Activated B cell treated with CpG ODN at 0.5 μM for 24 hours (primary cell): ENCODE data around the gene VPS35L. TPM values are rescaled to one million over a fixed set of nuclear protein-coding genes. Genes with fewer than 3 reads are reported as not detected.

ENCODE experiments used
- ATAC-seq: fragments of 200-7000 bp; cut with Tn5 transposase; one replicate; pipeline ENCODE4 v1.10.0; 2021; ENCODE audit warnings: low read depth, mild to moderate bottlenecking, moderate library complexity
- CTCF ChIA-PET: fragments of 350-600 bp; sonication (Branson Sonifier 250); formaldehyde crosslinking; loops from one replicate; lab custom pipeline; 2021; ENCODE audit warnings: antibody characterized with exemption; lab: Charles Lee
- POLR2A ChIA-PET: fragments of 350-600 bp; sonication (Branson Sonifier 250); formaldehyde crosslinking; loops from one replicate; lab custom pipeline; 2021; ENCODE audit warnings: antibody characterized with exemption; lab: Charles Lee
- DNase-seq: peaks from one replicate; pipeline ENCODE4 v3.0.0; 2022
- H3K27ac Mint-ChIP-seq: one replicate; pipeline ENCODE4 v1.8.0; 2020; ENCODE audit warnings: mixed read lengths
- H3K27me3 Mint-ChIP-seq: one replicate; pipeline ENCODE4 v1.8.0; 2021; ENCODE audit warnings: mixed read lengths
- H3K36me3 Mint-ChIP-seq: one replicate; pipeline ENCODE4 v1.8.0; 2021; ENCODE audit warnings: low read depth, mixed read lengths
- H3K4me1 Mint-ChIP-seq: one replicate; pipeline ENCODE4 v1.8.0; 2021; ENCODE audit warnings: mixed read lengths
- H3K4me3 Mint-ChIP-seq: one replicate; pipeline ENCODE4 v1.8.0; 2020; ENCODE audit warnings: mild to moderate bottlenecking, mixed read lengths
- H3K9me3 Mint-ChIP-seq: one replicate; pipeline ENCODE4 v1.8.0; 2020; ENCODE audit warnings: mixed read lengths
- intact Hi-C: fragments of 100-400 bp; cut with micrococcal nuclease; formaldehyde crosslinking; loops from one replicate; pipeline ENCODE4 v1.15.1; 2024
- total RNA-seq: library from RNA; stranded (reverse); gene quantifications from 2 replicates; pipeline ENCODE4 v1.2.3, GENCODE V29; 2022
- TF ChIP-seq, protein P1 (sequence below): fragments of 200-600 bp; IDR thresholded peaks from one replicate; pipeline ENCODE4 v1.8.0; 2022; ENCODE audit warnings: antibody characterized with exemption, mild to moderate bottlenecking

Gene VPS35L
- total RNA-seq, 1 donor from 2014 or later: 66.0 TPM

DNA sequence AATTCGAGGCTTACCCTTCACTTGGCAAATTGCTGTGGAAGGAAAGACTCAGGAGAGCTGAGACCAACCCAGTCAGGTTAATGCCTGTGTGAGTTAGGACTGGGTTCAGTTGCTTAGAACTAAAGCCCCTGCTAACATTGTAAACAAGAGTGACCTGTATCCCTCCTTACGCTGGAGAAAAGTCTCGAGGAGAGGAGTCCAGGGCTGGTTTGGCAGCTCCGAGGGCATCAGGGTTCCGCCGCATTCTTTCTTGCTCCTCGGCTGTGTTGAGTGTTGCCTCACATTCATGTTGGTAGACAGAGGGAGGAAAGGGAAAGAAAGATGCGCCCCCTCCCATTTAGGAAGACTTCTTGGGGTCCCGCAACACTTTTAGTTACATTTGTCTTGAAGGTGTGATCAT lies 18.5 kb downstream of the VPS35L start:
- Mint-ChIP-seq H3K36me3 (peaks cover 76% of the 10 kb centered on the region), H3K9me3 (peaks cover 2% of the 10 kb centered on the region), H3K27ac (no peak overlapping the region), H3K4me3 (no peak overlapping the region), H3K27me3 (no peaks in the 10 kb centered on the region), H3K4me1 (no peaks in the 10 kb centered on the region)
- ChIA-PET POLR2A (no interaction called here), CTCF (no interaction called here)
- intact Hi-C loops: no loop called here
- no peak for DNase-seq
- ATAC-seq: no peak
- TF ChIP-seq, protein P1, sequence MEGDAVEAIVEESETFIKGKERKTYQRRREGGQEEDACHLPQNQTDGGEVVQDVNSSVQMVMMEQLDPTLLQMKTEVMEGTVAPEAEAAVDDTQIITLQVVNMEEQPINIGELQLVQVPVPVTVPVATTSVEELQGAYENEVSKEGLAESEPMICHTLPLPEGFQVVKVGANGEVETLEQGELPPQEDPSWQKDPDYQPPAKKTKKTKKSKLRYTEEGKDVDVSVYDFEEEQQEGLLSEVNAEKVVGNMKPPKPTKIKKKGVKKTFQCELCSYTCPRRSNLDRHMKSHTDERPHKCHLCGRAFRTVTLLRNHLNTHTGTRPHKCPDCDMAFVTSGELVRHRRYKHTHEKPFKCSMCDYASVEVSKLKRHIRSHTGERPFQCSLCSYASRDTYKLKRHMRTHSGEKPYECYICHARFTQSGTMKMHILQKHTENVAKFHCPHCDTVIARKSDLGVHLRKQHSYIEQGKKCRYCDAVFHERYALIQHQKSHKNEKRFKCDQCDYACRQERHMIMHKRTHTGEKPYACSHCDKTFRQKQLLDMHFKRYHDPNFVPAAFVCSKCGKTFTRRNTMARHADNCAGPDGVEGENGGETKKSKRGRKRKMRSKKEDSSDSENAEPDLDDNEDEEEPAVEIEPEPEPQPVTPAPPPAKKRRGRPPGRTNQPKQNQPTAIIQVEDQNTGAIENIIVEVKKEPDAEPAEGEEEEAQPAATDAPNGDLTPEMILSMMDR: no peak

GRCh38 chr16:19574615-19575014 lies 19.1 kb downstream of the VPS35L start:
- TF ChIP-seq, protein P1: no peak
- POLR2A ChIA-PET: no interaction called here
- DNase-seq: no peak
- Mint-ChIP-seq H3K9me3 (peaks cover 2% of the 10 kb centered on the region), H3K4me3 (no peak overlapping the region), H3K36me3 (peaks cover 75% of the 10 kb centered on the region), H3K27ac (no peak overlapping the region), H3K27me3 (no peaks in the 10 kb centered on the region), H3K4me1 (no peaks in the 10 kb centered on the region)
- CTCF ChIA-PET: no interaction called here
- no peak for ATAC-seq
- intact Hi-C loops: no loop called here

DNA sequence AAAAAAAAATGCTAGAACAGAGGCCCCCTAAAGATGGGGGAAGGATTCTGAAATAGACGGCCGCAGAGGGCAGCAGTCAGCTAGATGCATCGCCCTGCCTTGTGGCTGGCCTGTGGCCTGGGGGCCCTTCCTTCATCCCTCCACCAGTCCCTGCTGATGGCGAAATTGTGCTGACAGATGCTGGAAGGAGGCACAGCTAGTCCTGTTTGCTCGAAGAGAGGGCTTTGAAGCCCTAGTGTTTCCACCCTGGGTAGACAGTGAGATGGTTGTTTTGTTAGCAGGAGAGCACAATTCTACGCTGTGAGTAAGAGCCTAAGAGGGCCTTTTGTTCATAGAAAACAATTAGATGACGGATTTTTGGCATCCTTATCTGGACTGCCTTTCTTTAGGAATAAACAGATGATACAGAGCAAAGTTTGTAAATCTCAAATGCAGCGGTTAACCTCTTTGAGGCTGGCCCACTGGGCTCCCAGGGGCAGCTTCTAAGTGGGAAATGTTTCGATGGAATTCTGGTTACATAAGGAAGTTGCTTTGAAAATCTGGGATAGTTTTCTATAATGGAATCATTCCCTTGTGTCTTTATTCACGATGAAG lies 23.0 kb downstream of the VPS35L start:
- TF ChIP-seq, protein P1: no peak
- H3K9me3 Mint-ChIP-seq: peaks cover 11% of the 10 kb centered on the region
- ChIA-PET POLR2A (no interaction called here), CTCF (no interaction called here)
- no peaks in the 10 kb centered on the region for H3K4me1 Mint-ChIP-seq
- H3K27ac Mint-ChIP-seq: no peak overlapping the region
- no peak overlapping the region for H3K4me3 Mint-ChIP-seq
- H3K27me3 Mint-ChIP-seq: no peaks in the 10 kb centered on the region
- ATAC-seq: no peak
- intact Hi-C loops: no loop called here
- H3K36me3 Mint-ChIP-seq: peaks cover 87% of the 10 kb centered on the region
- no peak for DNase-seq

GRCh38 chr16:19582050-19582831 lies 26.7 kb downstream of the VPS35L start:
- DNase-seq (no peak), ATAC-seq (no peak)
- CTCF ChIA-PET: no interaction called here
- Mint-ChIP-seq H3K4me1 (peaks cover 9% of the 10 kb centered on the region), H3K27ac (no peak overlapping the region), H3K27me3 (no peaks in the 10 kb centered on the region), H3K9me3 (peaks cover 14% of the 10 kb centered on the region), H3K4me3 (no peak overlapping the region), H3K36me3 (peaks cover 93% of the 10 kb centered on the region)
- TF ChIP-seq, protein P1: no peak
- intact Hi-C loops: no loop called here
- POLR2A ChIA-PET: no interaction called here

GRCh38 chr16:19583665-19584300 lies 28.3 kb downstream of the VPS35L start:
- ATAC-seq (no peak), DNase-seq (no peak)
- H3K36me3 Mint-ChIP-seq: peaks cover 84% of the 10 kb centered on the region
- peaks cover 9% of the 10 kb centered on the region for H3K4me1 Mint-ChIP-seq
- ChIA-PET POLR2A (interaction anchor here (0.6 kb wide), 1 partner anchor 15 kb away, joined by 5 read pairs; no protein-coding TSS in a partner anchor), CTCF (interaction anchor here (1.0 to 1.1 kb wide), 3 partner anchors 9 to 22 kb away, joined by 3 to 4 read pairs (median 3); no protein-coding TSS in a partner anchor)
- intact Hi-C loops: loop anchor here (1.0 kb wide), 1 partner anchor 303 kb away; no protein-coding TSS in a partner anchor
- no peaks in the 10 kb centered on the region for H3K27me3 Mint-ChIP-seq
- H3K4me3 Mint-ChIP-seq: no peak overlapping the region
- no peak overlapping the region for H3K27ac Mint-ChIP-seq
- TF ChIP-seq, protein P1: no peak
- peaks cover 14% of the 10 kb centered on the region for H3K9me3 Mint-ChIP-seq
